OCI-LY7 (cell line): ENCODE data around the gene SFSWAP. TPM values are rescaled to one million over a fixed set of nuclear protein-coding genes. Genes with fewer than 3 reads are reported as not detected.
"Not testable (repeated sequence)": the region's sequence is repeated elsewhere in the genome, so short reads cannot be mapped to it uniquely, and the experiment has no call there.

Experiments
- BruUV-seq: library from RNA; stranded (reverse); fragments of 400-500 nt; replicated peaks from 2 replicates; lab custom pipeline; 2021; lab: Mats Ljungman, UMichigan
- CTCF ChIA-PET: fragments of 300-600 bp; sonication (Branson Sonifier 250); formaldehyde crosslinking; loops from one replicate; lab custom pipeline; 2022; ENCODE audit warnings: antibody characterized with exemption; ENCODE audit not compliant: unreplicated experiment; lab: Charles Lee
- POLR2A ChIA-PET: fragments of 300-600 bp; sonication (Branson Sonifier 250); formaldehyde crosslinking; loops from one replicate; lab custom pipeline; 2022; ENCODE audit warnings: antibody characterized with exemption; lab: Charles Lee
- DNase-seq: peaks from one replicate; pipeline ENCODE4 v3.0.0-alpha.2; 2015; ENCODE audit warnings: low spot score
- H2AFZ ChIP-seq: fragments of 200-600 bp; sonication (generic), shearing (Covaris generic); 2 replicates; pipeline ENCODE4 v1.6.1; 2014; ENCODE audit warnings: mild to moderate bottlenecking, antibody characterized with exemption, low read length, moderate library complexity
- H3K27ac ChIP-seq: fragments of 200-600 bp; sonication (generic); 2 replicates; pipeline ENCODE4 v1.5.1; 2014; ENCODE audit warnings: mixed run types, low read depth, mild to moderate bottlenecking, moderate library complexity, low read length, inconsistent platforms; ENCODE audit not compliant: poor library complexity, severe bottlenecking
- H3K36me3 ChIP-seq: fragments of 200-600 bp; sonication (generic); 2 replicates; pipeline ENCODE4 v1.6.1; 2014; ENCODE audit warnings: mild to moderate bottlenecking, antibody characterized with exemption, low read length, moderate library complexity, mixed read lengths; ENCODE audit not compliant: insufficient read depth
- H3K4me1 ChIP-seq: fragments of 200-600 bp; sonication (generic); 2 replicates; pipeline ENCODE4 v1.5.1; 2014; ENCODE audit warnings: mild to moderate bottlenecking, low read length; ENCODE audit not compliant: insufficient read depth, poor library complexity, severe bottlenecking
- H3K4me2 ChIP-seq: fragments of 200-600 bp; sonication (generic); 2 replicates; pipeline ENCODE4 v1.6.1; 2014; ENCODE audit warnings: mild to moderate bottlenecking, low read length
- H3K4me3 ChIP-seq: fragments of 200-600 bp; sonication (generic); 2 replicates; pipeline ENCODE4 v1.5.1; 2014; ENCODE audit warnings: mild to moderate bottlenecking, low read depth, low read length; ENCODE audit not compliant: poor library complexity, severe bottlenecking
- H3K79me2 ChIP-seq: fragments of 200-600 bp; sonication (generic); 2 replicates; pipeline ENCODE4 v1.6.1; 2016; ENCODE audit warnings: low read depth, mild to moderate bottlenecking, low read length, moderate library complexity, mixed read lengths; ENCODE audit not compliant: insufficient read depth
- H3K9me2 ChIP-seq: fragments of 200-600 bp; sonication (generic); 2 replicates; pipeline ENCODE4 v1.6.1; 2016; ENCODE audit warnings: mild to moderate bottlenecking, low read length, mixed read lengths; ENCODE audit not compliant: insufficient read depth
- H3K9me3 ChIP-seq: fragments of 200-600 bp; sonication (generic); 2 replicates; pipeline ENCODE4 v1.6.1; 2014; ENCODE audit warnings: mild to moderate bottlenecking, mixed run types, low read length, mixed read lengths
- H4K20me1 ChIP-seq: fragments of 200-600 bp; sonication (generic); 2 replicates; pipeline ENCODE4 v1.6.1; 2014; ENCODE audit warnings: mild to moderate bottlenecking, antibody characterized with exemption, low read length, moderate library complexity, mixed read lengths; ENCODE audit not compliant: insufficient read depth
- EZH2phosphoT487 ChIP-seq: fragments of 200-600 bp; sonication (generic); IDR thresholded peaks from 2 replicates; pipeline ENCODE4 v1.6.1; 2018; ENCODE audit warnings: low read depth, borderline replicate concordance, mild to moderate bottlenecking, mixed run types, antibody characterized with exemption, low read length, moderate library complexity, mixed read lengths
- intact Hi-C: fragments of 100-400 bp; cut with micrococcal nuclease; formaldehyde crosslinking; loops from one replicate; pipeline ENCODE4 v1.10.0; 2022; ENCODE audit not compliant: unreplicated experiment
- total RNA-seq, 2 experiments: library from RNA; depleted of rRNA in 1 of 2; stranded (reverse); fragments of >200 nt in 1 of 2; shearing (Covaris generic) in 1 of 2; gene quantifications; 2 replicates each; pipeline ENCODE4 v1.2.3, GENCODE V29; 2014 to 2022
- TF ChIP-seq, protein P1 (sequence below): fragments of 200-600 bp; sonication (generic); conservative IDR thresholded peaks from 2 replicates; pipeline ENCODE4 v1.5.1; 2014; ENCODE audit warnings: mild to moderate bottlenecking, antibody characterized with exemption, low read length, moderate library complexity, mixed read lengths

The SFSWAP gene
- total RNA-seq, 2 experiments from 2014 or later: 54.0 to 87.1 TPM

DNA sequence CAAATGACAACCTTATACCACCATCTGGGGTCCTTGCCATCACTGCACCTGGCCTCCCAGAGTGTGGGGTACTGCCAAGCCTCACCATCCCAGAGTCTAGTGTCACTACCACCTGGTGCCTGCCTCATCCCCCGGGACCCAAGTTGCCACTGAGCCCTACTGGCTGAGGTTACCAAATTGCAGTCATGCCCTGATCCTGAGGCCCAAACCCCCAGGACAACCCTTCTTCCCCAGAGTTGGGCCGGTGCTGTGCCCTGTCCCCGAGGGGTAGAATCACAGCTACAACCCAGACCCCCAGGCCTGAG, 8.4 kb upstream of the SFSWAP start:
- no TSS peak for BruUV-seq
- intact Hi-C loops: no loop called here
- DNase-seq: no peak
- Histone ChIP-seq H3K4me3 (no peak overlapping the region), H3K9me2 (no peaks in the 10 kb centered on the region), H4K20me1 (no peaks in the 10 kb centered on the region), H3K4me2 (no peak overlapping the region), H3K27ac (no peak overlapping the region), H3K79me2 (no peaks in the 10 kb centered on the region), H3K9me3 (no peaks in the 10 kb centered on the region), H3K4me1 (no peaks in the 10 kb centered on the region), H3K36me3 (no peaks in the 10 kb centered on the region), H2AFZ (no peak overlapping the region)
- ChIA-PET POLR2A (no interaction called here), CTCF (no interaction called here)
- TF ChIP-seq, protein P1, sequence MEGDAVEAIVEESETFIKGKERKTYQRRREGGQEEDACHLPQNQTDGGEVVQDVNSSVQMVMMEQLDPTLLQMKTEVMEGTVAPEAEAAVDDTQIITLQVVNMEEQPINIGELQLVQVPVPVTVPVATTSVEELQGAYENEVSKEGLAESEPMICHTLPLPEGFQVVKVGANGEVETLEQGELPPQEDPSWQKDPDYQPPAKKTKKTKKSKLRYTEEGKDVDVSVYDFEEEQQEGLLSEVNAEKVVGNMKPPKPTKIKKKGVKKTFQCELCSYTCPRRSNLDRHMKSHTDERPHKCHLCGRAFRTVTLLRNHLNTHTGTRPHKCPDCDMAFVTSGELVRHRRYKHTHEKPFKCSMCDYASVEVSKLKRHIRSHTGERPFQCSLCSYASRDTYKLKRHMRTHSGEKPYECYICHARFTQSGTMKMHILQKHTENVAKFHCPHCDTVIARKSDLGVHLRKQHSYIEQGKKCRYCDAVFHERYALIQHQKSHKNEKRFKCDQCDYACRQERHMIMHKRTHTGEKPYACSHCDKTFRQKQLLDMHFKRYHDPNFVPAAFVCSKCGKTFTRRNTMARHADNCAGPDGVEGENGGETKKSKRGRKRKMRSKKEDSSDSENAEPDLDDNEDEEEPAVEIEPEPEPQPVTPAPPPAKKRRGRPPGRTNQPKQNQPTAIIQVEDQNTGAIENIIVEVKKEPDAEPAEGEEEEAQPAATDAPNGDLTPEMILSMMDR: no peak
- no peak for TF ChIP-seq EZH2phosphoT487

DNA sequence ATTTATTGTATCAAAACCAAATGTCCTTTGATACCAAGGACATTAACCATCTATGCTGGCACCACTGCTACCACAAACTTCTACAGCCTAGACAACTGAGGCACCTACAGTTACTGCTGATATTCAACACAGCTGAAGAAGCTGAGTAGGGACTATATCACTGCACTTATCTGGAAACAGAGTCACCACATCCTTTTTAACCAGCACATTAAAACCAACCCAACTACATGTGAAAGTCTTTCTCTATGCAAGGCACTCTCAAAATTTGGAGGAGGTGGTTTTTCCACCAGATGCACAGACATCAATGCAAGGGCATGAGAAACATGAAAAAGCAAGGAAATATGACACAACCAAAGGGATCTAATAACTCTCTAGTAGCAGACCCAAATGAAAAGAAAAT, 7.7 kb upstream of the SFSWAP start:
- Histone ChIP-seq H3K4me3 (no peak overlapping the region), H3K4me2 (no peak overlapping the region), H3K9me3 (no peaks in the 10 kb centered on the region), H3K9me2 (no peaks in the 10 kb centered on the region), H3K4me1 (no peaks in the 10 kb centered on the region), H2AFZ (no peak overlapping the region), H3K27ac (no peak overlapping the region), H3K79me2 (no peaks in the 10 kb centered on the region), H4K20me1 (no peaks in the 10 kb centered on the region), H3K36me3 (no peaks in the 10 kb centered on the region)
- no TSS peak for BruUV-seq
- intact Hi-C loops: no loop called here
- no peak for TF ChIP-seq EZH2phosphoT487
- TF ChIP-seq, protein P1: no peak
- ChIA-PET POLR2A (no interaction called here), CTCF (no interaction called here)
- DNase-seq: no peak

DNA sequence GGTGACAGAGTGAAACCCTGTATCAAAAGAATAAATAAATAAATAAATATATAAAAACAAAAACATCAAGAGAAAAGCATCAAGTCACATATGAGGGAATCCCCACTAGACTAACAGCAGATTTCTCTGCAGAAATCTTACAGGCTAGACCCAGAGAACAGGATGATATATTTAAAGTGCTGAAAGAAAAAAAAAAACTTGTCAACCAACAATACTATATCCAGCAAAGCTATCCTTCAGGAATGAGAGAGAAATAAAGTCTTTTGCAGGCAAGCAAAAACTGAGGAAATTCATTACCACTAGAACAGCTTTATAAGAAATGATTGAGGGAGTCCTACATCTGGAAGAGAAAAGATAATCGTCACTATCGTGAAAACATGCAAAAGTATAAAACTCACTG, 6.4 kb upstream of the SFSWAP start:
- POLR2A ChIA-PET: no interaction called here
- no peak overlapping the region for H2AFZ ChIP-seq

DNA sequence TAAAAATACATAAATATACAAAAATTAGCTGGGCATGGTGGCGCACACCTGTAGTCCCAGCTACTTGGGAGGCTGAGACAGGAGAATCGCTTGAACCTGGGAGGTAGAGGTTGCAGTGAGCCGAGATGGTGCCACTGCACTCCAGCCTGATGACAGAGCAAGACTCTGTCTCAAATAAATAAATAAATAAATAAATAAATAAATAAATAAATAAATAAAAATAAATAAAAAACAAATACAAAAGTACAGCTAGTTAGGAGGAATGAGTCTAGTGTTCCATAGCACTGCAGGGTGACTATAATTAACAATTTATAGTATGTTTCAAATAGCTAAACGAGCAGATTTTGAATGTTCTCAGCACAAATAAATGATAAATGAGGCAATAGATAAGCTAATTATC, 4.2 kb upstream of the SFSWAP start:
- intact Hi-C loops, H3K4me1 ChIP-seq, CTCF ChIA-PET, POLR2A ChIA-PET, H3K36me3 ChIP-seq, H3K79me2 ChIP-seq, H3K4me3 ChIP-seq, DNase-seq, BruUV-seq, H3K9me2 ChIP-seq, H3K4me2 ChIP-seq, H3K9me3 ChIP-seq, H4K20me1 ChIP-seq, H3K27ac ChIP-seq, H2AFZ ChIP-seq: not testable (repeated sequence)

More for the DNA sequence above, 6.4 kb upstream of the SFSWAP start:
- Histone ChIP-seq H3K9me2 (no peaks in the 10 kb centered on the region), H3K36me3 (no peaks in the 10 kb centered on the region), H3K4me3 (no peak overlapping the region), H3K79me2 (no peaks in the 10 kb centered on the region), H3K27ac (no peak overlapping the region), H3K9me3 (peaks cover 4% of the 10 kb centered on the region; the same call in 1 of the 2 replicates), H4K20me1 (no peaks in the 10 kb centered on the region), H3K4me2 (no peak overlapping the region), H3K4me1 (no peaks in the 10 kb centered on the region)
- TF ChIP-seq EZH2phosphoT487: no peak
- TF ChIP-seq, protein P1: no peak
- CTCF ChIA-PET: interaction anchor here (0.6 kb wide), 1 partner anchor 770 kb away, joined by 6 read pairs; no protein-coding TSS in a partner anchor
- no peak for DNase-seq
- intact Hi-C loops: no loop called here
- BruUV-seq: no TSS peak
